ENCODE measurements around the gene SPRED3. TPM values are rescaled to one million over a fixed set of nuclear protein-coding genes. Genes with fewer than 3 reads are reported as not detected.

SPRED3 gene
- total RNA-seq, 1 donor from 2014 or later: 2.4 TPM

DNA sequence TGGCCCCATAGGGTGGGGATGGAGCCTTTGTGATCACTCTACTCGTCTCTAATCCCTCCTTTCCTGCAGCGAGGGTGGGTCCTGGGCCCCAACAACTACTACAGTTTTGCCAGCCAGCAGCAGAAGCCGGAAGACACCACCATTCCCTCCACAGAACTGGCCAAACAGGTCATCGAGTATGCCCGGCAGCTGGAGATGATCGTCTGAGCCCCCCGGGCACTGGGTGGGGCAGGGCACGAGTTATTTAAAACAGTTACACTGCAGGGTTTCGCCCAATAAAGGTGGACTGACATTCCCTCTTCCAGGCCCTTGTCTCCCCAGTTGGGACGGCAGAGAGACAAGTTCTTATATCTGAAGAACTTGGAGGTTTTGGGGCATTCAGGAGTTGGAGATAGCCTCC lies 5.3 kb upstream of the SPRED3 start:
- no peak for TF ChIP-seq CTCF (IDR thresholded peaks at IDR 0.05)
- peaks cover 11% of the 10 kb centered on the region for H3K27me3 Mint-ChIP-seq
- ChIA-PET POLR2A (interaction anchor here (1.5 kb wide), 1 partner anchor 9 kb away, joined by 4 read pairs; the partner anchor contains the start of gene PSMD8), CTCF (no interaction called here)
- H3K9me3 Mint-ChIP-seq: no peaks in the 10 kb centered on the region
- ATAC-seq (ENCODE audit: low read depth): no peak
- no peak overlapping the region for H3K4me3 Mint-ChIP-seq
- H3K27ac Mint-ChIP-seq: no peak overlapping the region
- peaks cover 19% of the 10 kb centered on the region for H3K4me1 Mint-ChIP-seq
- peaks cover 59% of the 10 kb centered on the region for H3K36me3 Mint-ChIP-seq (ENCODE audit: low read depth)
- DNase-seq: no peak
- intact Hi-C loops (cut with micrococcal nuclease): no loop called here

- no peak for TF ChIP-seq CTCF (IDR thresholded peaks at IDR 0.05)
- CTCF ChIA-PET: no interaction called here
- no peak overlapping the region for H3K27ac Mint-ChIP-seq
- DNase-seq: no peak
- no peak overlapping the region for H3K4me3 Mint-ChIP-seq
- H3K27me3 Mint-ChIP-seq: peaks cover 11% of the 10 kb centered on the region
- intact Hi-C loops (cut with micrococcal nuclease): no loop called here
- peaks cover 56% of the 10 kb centered on the region for H3K36me3 Mint-ChIP-seq (ENCODE audit: low read depth)
- POLR2A ChIA-PET: interaction anchor here (2.3 kb wide), 1 partner anchor 9 kb away, joined by 8 read pairs; the partner anchor contains the start of gene PSMD8
- peaks cover 21% of the 10 kb centered on the region for H3K4me1 Mint-ChIP-seq
- ATAC-seq (ENCODE audit: low read depth): no peak
- no peaks in the 10 kb centered on the region for H3K9me3 Mint-ChIP-seq
These were observed 4.8 kb upstream of the SPRED3 start for GRCh38 chr19:38383743-38384142.

DNA sequence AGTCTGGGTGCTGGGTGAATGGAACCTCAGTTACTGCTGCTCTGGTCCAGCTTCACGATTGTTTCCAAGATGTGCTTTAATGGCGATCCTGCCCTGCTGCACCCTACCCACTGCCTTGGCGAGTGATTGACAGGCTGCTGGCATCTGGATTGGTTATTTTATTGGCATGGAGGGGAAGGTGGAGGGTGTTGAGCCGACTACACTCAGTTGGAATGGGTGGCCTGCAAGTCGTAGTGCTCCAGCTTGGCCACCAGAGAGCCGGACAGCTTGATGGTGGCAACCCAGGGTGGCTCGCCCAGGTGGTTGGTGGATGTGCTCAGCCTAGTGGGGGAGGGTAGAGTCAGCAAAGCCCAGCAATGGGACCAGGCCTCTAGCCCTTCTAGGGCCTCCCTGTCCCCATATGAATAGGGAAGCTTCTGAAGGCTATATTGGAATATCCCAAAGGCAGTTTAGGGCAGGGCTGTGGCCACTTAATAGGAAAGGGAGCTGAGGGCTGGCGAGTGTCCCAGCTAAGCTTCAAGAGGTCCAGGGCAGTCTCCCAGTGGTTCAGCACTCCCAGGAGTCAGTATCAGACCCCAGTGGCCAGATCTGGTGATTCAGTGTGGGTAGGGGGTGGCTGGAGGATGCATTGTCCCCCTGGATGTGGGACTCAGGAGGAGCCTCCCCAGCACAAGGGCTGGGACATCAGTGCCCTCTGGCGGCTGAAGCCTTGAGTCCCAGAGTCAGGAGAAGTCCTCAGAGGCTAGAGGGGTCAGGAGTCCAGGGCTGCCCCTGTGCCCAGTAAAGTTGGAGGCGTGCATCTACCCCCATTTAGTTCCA lies 4.1 kb upstream of the SPRED3 start:
- CTCF ChIA-PET: interaction anchor here (1.9 kb wide), 1 partner anchor 18 kb away, joined by 5 read pairs; the partner anchor contains the start of gene FAM98C
- H3K4me1 Mint-ChIP-seq: peaks cover 24% of the 10 kb centered on the region
- intact Hi-C loops (cut with micrococcal nuclease): no loop called here
- H3K27me3 Mint-ChIP-seq: peaks cover 12% of the 10 kb centered on the region
- ATAC-seq (ENCODE audit: low read depth) (no peak), DNase-seq (no peak)
- H3K4me3 Mint-ChIP-seq: no peak overlapping the region
- peaks cover 50% of the 10 kb centered on the region for H3K36me3 Mint-ChIP-seq (ENCODE audit: low read depth)
- POLR2A ChIA-PET: interaction anchor here (1.4 to 2.3 kb wide), 2 partner anchors 8 to 10 kb away, joined by 6 to 8 read pairs; partner anchors contain the start of gene PSMD8
- H3K9me3 Mint-ChIP-seq: no peaks in the 10 kb centered on the region
- H3K27ac Mint-ChIP-seq: no peak overlapping the region
- no peak for TF ChIP-seq CTCF (IDR thresholded peaks at IDR 0.05)

- no peaks in the 10 kb centered on the region for H3K9me3 Mint-ChIP-seq
- ATAC-seq (ENCODE audit: low read depth): no peak
- no peak overlapping the region for H3K27ac Mint-ChIP-seq
- H3K4me3 Mint-ChIP-seq: no peak overlapping the region
- peaks cover 16% of the 10 kb centered on the region for H3K27me3 Mint-ChIP-seq
- H3K36me3 Mint-ChIP-seq (ENCODE audit: low read depth): peaks cover 43% of the 10 kb centered on the region
- no peak for DNase-seq
- intact Hi-C loops (cut with micrococcal nuclease): no loop called here
- ChIA-PET CTCF (interaction anchor here (1.9 kb wide), 1 partner anchor 17 kb away, joined by 5 read pairs; the partner anchor contains the start of gene FAM98C), POLR2A (interaction anchor here (0.5 to 2.3 kb wide), 4 partner anchors 9 to 518 kb away, joined by 3 to 8 read pairs (median 6); partner anchors contain the start of genes PSMD8 and RASGRP4)
- peaks cover 25% of the 10 kb centered on the region for H3K4me1 Mint-ChIP-seq
- no peak for TF ChIP-seq CTCF (IDR thresholded peaks at IDR 0.05)
These were observed 3.3 kb upstream of the SPRED3 start for GRCh38 chr19:38385057-38385803.
